GM23248 (cell line): ENCODE data around the gene CPLX1.

ENCODE experiments used
- EZH2 ChIP-seq: fragments of 200-600 bp; sonication (generic); IDR thresholded peaks from 2 replicates; pipeline ENCODE4 v1.6.1; 2018; ENCODE audit warnings: antibody characterized with exemption, mild to moderate bottlenecking; ENCODE audit not compliant: insufficient read depth, poor library complexity, severe bottlenecking
- EZH2phosphoT487 ChIP-seq: fragments of 200-600 bp; sonication (generic); IDR thresholded peaks from 2 replicates; pipeline ENCODE4 v1.6.1; 2018; ENCODE audit warnings: antibody characterized with exemption, moderate library complexity, mild to moderate bottlenecking, low read depth; ENCODE audit not compliant: insufficient read depth

DNA sequence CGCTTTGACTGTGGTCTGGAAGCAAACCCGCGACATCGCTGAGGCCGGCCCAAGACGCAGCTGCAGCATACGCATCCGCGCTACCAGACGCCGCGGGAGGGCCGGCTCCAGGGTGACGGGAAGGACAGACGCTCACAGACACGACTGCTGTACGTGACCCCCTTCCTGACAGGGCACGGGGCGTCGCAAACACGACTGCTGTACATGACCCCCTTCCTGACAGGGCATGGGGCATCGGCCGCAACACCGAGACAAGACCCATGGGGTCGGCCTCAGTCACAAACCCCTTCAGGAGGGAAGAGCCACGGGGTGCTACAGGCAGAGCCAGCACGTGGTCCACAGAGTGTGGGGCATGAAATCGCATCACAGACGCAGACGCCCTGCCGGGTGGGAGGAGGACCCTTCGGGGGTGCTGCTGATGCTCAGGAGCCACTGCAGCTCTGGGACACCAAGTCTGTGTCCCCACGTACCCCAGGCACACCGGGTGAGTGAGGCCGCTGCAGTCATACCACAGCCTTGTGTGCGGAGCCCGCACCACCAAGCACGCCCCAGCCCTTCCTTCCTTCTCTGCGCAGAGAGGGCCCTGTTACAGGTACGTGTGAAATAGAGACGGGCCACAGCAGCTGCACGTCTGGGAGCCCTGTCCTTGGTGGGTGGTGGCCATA is 38.7 kb upstream of the CPLX1 start:
- TF ChIP-seq EZH2 (no peak), EZH2phosphoT487 (no peak)
